ENCODE data around the gene KRT4.

DNA sequence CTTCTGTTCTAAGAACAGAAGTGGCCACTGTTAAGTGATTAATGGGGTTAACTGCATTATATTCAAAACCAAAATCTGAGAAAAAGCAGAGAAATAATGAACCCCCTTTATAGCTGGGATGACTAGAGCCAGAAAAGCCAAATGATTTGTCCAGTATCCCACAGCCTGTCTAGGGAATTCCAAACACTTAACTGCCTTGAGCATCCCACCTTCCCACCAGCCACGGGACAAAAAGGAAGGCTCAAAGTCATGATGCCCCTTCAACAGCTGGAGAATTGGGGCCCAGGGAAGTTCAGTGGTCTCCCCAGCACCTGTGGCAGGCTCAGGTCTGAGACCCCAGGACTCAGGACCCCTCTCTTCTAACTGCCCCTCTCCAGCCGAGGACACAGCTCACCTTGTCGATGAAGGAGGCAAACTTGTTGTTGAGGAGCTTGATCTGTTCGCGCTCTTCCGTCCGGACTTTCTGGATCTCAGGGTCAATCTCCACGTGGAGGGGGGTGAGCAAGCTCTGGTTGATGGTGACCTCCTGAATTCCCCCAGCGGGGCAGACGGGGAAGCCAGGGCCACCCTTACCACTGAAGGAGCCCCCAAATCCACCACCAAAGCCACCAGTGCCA, 605 bp downstream of the KRT4 start:
- TF ChIP-seq, protein P1, sequence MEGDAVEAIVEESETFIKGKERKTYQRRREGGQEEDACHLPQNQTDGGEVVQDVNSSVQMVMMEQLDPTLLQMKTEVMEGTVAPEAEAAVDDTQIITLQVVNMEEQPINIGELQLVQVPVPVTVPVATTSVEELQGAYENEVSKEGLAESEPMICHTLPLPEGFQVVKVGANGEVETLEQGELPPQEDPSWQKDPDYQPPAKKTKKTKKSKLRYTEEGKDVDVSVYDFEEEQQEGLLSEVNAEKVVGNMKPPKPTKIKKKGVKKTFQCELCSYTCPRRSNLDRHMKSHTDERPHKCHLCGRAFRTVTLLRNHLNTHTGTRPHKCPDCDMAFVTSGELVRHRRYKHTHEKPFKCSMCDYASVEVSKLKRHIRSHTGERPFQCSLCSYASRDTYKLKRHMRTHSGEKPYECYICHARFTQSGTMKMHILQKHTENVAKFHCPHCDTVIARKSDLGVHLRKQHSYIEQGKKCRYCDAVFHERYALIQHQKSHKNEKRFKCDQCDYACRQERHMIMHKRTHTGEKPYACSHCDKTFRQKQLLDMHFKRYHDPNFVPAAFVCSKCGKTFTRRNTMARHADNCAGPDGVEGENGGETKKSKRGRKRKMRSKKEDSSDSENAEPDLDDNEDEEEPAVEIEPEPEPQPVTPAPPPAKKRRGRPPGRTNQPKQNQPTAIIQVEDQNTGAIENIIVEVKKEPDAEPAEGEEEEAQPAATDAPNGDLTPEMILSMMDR (IDR thresholded peaks at IDR 0.05), result no peak
- TF ChIP-seq POLR2A (IDR thresholded peaks at IDR 0.05), result no peak

Measured in adrenal gland (tissue), 5 donors.